Measurements from ENCODE around the gene RNU7-1. TPM values are rescaled to one million over a fixed set of nuclear protein-coding genes. Genes with fewer than 3 reads are reported as not detected.
"Not testable (repeated sequence)": the region's sequence is repeated elsewhere in the genome, so short reads cannot be mapped to it uniquely, and the experiment has no call there.

The RNU7-1 gene
- total and polyA plus RNA-seq, 3 donors from 2014 or later = not detected

- peaks cover 13% of the 10 kb centered on the region for H3K4me1 ChIP-seq
- TF ChIP-seq CTCF (IDR thresholded peaks at IDR 0.05) (no peak), POLR2A (IDR thresholded peaks at IDR 0.05) (no peak)
- WGBS, 2 donors = 51 to 64% methylated on average over 5 of the region's 5 CpGs
- intact Hi-C loops (cut with DNase I; ENCODE audit: low total_unique reads) = no loop called here
- no peak for DNase-seq
- no peaks in the 10 kb centered on the region for H3K36me3 ChIP-seq (ENCODE audit: low read depth, missing control alignments)
- no peaks in the 10 kb centered on the region for H3K27me3 ChIP-seq
- H3K9me3 ChIP-seq = no peaks in the 10 kb centered on the region
- peak overlapping the region; percentile 63 to 76 for H3K4me3 ChIP-seq
- no peak overlapping the region for H3K27ac ChIP-seq
These were observed 38.1 kb upstream of the RNU7-1 start for GRCh38 chr12:6905414-6906040.

GRCh38 chr12:6908141-6908540 lies 35.5 kb upstream of the RNU7-1 start:
- intact Hi-C loops (cut with DNase I; ENCODE audit: low total_unique reads); H3K9me3 ChIP-seq; H3K27me3 ChIP-seq; DNase-seq; H3K36me3 ChIP-seq (ENCODE audit: low read depth, missing control alignments); H3K4me3 ChIP-seq; H3K27ac ChIP-seq: not testable (repeated sequence)
- peaks cover 13% of the 10 kb centered on the region for H3K4me1 ChIP-seq
- 96% methylated on average over 9 to 11 of the region's 11 CpGs for WGBS, 2 donors

- DNase-seq = no peak
These were observed 34.0 kb upstream of the RNU7-1 start for GRCh38 chr12:6909421-6910145.

GRCh38 chr12:6912164-6912935 lies 31.3 kb upstream of the RNU7-1 start:
- TF ChIP-seq CTCF (IDR thresholded peaks at IDR 0.05) = no peak
- no peak for TF ChIP-seq POLR2A (IDR thresholded peaks at IDR 0.05)
- no peaks in the 10 kb centered on the region for H3K27me3 ChIP-seq
- no peak for DNase-seq
- H3K4me1 ChIP-seq = peaks cover 15% of the 10 kb centered on the region
- intact Hi-C loops (cut with DNase I; ENCODE audit: low total_unique reads) = no loop called here
- no peaks in the 10 kb centered on the region for H3K9me3 ChIP-seq
- H3K27ac ChIP-seq = no peak overlapping the region
- no peaks in the 10 kb centered on the region for H3K36me3 ChIP-seq (ENCODE audit: low read depth, missing control alignments)
- WGBS, 2 donors = 80 to 82% methylated on average over 10 to 15 of the region's 15 CpGs
- no peak overlapping the region for H3K4me3 ChIP-seq

More at GRCh38 chr12:6909421-6910145, 34.0 kb upstream of the RNU7-1 start:
- 90 to 91% methylated on average over 4 of the region's 4 CpGs for WGBS, 2 donors
- H3K27ac ChIP-seq = no peak overlapping the region
- intact Hi-C loops (cut with DNase I; ENCODE audit: low total_unique reads) = no loop called here
- no peaks in the 10 kb centered on the region for H3K27me3 ChIP-seq
- H3K4me1 ChIP-seq = peaks cover 13% of the 10 kb centered on the region
- no peak overlapping the region for H3K4me3 ChIP-seq
- H3K9me3 ChIP-seq = no peaks in the 10 kb centered on the region
- H3K36me3 ChIP-seq (ENCODE audit: low read depth, missing control alignments) = no peaks in the 10 kb centered on the region
- TF ChIP-seq POLR2A (IDR thresholded peaks at IDR 0.05) = no peak
- TF ChIP-seq CTCF (IDR thresholded peaks at IDR 0.05) = no peak

GRCh38 chr12:6914246-6914946 lies 29.2 kb upstream of the RNU7-1 start, which contains the start of gene ENO2:
Gene ENO2, plus strand, starts transcription at chr12:6914580. Its CDS starts 1,253 bp downstream, at chr12:6915833.
- no peaks in the 10 kb centered on the region for H3K27me3 ChIP-seq
- TF ChIP-seq CTCF (IDR thresholded peaks at IDR 0.05) = no peak
- TF ChIP-seq POLR2A (IDR thresholded peaks at IDR 0.05) = no peak
- intact Hi-C loops (cut with DNase I; ENCODE audit: low total_unique reads) = no loop called here
- no peaks in the 10 kb centered on the region for H3K9me3 ChIP-seq
- H3K36me3 ChIP-seq (ENCODE audit: low read depth, missing control alignments) = no peaks in the 10 kb centered on the region
- H3K27ac ChIP-seq = peak within 1 kb of the TSS; percentile 27 to 48
- H3K4me3 ChIP-seq = peak within 1 kb of the TSS; percentile 41 to 62
- 0% methylated on average over 45 to 54 of the region's 68 CpGs for WGBS, 2 donors
- DNase-seq = peak; percentile 71
- H3K4me1 ChIP-seq = peaks cover 15% of the 10 kb centered on the region
